Neural cell (in vitro differentiated cells): Measurements from ENCODE around the gene SNTG2.

Experiments used
- EP300 ChIP-seq: fragments of 450-650 bp; conservative IDR thresholded peaks from 2 replicates; pipeline ENCODE4 v1.6.1; 2014; ENCODE audit warnings: antibody characterized with exemption, mild to moderate bottlenecking, moderate library complexity; ENCODE audit not compliant: poor library complexity, severe bottlenecking
- EZH2 ChIP-seq: fragments of 200-600, 300-800 bp; shearing (Covaris generic), sonication (generic); IDR thresholded peaks from 2 replicates; pipeline ENCODE4 v1.6.1; 2014; ENCODE audit warnings: antibody characterized with exemption, low read length, borderline replicate concordance, mild to moderate bottlenecking; ENCODE audit not compliant: insufficient read depth, poor library complexity, severe bottlenecking
- MXI1 ChIP-seq: fragments of 450-650 bp; conservative IDR thresholded peaks from 2 replicates; pipeline ENCODE4 v1.6.1; 2014; ENCODE audit warnings: antibody characterized with exemption, mild to moderate bottlenecking; ENCODE audit not compliant: poor library complexity, severe bottlenecking
- POLR2AphosphoS5 ChIP-seq: IDR thresholded peaks from 2 replicates; pipeline ENCODE4 v1.6.1; 2012
- RAD21 ChIP-seq: fragments of 450-650 bp; conservative IDR thresholded peaks from 2 replicates; pipeline ENCODE4 v1.6.1; 2014; ENCODE audit warnings: antibody characterized with exemption, mild to moderate bottlenecking, moderate library complexity
- SMC3 ChIP-seq: fragments of 450-650 bp; conservative IDR thresholded peaks from 2 replicates; pipeline ENCODE4 v1.6.1; 2014; ENCODE audit warnings: antibody characterized with exemption, mild to moderate bottlenecking, moderate library complexity; ENCODE audit not compliant: poor library complexity
- TF ChIP-seq, protein P1 (sequence below): fragments of 450-650 bp; IDR thresholded peaks from 2 replicates; pipeline ENCODE4 v1.5.1; 2014; ENCODE audit warnings: antibody characterized with exemption, mild to moderate bottlenecking, moderate library complexity; ENCODE audit not compliant: poor library complexity, severe bottlenecking
- TF ChIP-seq, protein P2 (sequence below): IDR thresholded peaks from 2 replicates; pipeline ENCODE4 v1.6.1; 2012; ENCODE audit warnings: borderline replicate concordance

- TF ChIP-seq, protein P1, sequence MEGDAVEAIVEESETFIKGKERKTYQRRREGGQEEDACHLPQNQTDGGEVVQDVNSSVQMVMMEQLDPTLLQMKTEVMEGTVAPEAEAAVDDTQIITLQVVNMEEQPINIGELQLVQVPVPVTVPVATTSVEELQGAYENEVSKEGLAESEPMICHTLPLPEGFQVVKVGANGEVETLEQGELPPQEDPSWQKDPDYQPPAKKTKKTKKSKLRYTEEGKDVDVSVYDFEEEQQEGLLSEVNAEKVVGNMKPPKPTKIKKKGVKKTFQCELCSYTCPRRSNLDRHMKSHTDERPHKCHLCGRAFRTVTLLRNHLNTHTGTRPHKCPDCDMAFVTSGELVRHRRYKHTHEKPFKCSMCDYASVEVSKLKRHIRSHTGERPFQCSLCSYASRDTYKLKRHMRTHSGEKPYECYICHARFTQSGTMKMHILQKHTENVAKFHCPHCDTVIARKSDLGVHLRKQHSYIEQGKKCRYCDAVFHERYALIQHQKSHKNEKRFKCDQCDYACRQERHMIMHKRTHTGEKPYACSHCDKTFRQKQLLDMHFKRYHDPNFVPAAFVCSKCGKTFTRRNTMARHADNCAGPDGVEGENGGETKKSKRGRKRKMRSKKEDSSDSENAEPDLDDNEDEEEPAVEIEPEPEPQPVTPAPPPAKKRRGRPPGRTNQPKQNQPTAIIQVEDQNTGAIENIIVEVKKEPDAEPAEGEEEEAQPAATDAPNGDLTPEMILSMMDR: no peak
- TF ChIP-seq EP300 (no peak), POLR2AphosphoS5 (no peak), EZH2 (no peak), SMC3 (no peak), RAD21 (no peak), MXI1 (no peak)
- TF ChIP-seq, protein P2, sequence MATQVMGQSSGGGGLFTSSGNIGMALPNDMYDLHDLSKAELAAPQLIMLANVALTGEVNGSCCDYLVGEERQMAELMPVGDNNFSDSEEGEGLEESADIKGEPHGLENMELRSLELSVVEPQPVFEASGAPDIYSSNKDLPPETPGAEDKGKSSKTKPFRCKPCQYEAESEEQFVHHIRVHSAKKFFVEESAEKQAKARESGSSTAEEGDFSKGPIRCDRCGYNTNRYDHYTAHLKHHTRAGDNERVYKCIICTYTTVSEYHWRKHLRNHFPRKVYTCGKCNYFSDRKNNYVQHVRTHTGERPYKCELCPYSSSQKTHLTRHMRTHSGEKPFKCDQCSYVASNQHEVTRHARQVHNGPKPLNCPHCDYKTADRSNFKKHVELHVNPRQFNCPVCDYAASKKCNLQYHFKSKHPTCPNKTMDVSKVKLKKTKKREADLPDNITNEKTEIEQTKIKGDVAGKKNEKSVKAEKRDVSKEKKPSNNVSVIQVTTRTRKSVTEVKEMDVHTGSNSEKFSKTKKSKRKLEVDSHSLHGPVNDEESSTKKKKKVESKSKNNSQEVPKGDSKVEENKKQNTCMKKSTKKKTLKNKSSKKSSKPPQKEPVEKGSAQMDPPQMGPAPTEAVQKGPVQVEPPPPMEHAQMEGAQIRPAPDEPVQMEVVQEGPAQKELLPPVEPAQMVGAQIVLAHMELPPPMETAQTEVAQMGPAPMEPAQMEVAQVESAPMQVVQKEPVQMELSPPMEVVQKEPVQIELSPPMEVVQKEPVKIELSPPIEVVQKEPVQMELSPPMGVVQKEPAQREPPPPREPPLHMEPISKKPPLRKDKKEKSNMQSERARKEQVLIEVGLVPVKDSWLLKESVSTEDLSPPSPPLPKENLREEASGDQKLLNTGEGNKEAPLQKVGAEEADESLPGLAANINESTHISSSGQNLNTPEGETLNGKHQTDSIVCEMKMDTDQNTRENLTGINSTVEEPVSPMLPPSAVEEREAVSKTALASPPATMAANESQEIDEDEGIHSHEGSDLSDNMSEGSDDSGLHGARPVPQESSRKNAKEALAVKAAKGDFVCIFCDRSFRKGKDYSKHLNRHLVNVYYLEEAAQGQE: no peak
Observed at GRCh38 chr2:1193801-1194200, 243.2 kb downstream of the SNTG2 start.
